Activated CD8-positive, alpha-beta memory T cell treated with anti-CD3 and anti-CD28 coated beads for 4 hours (primary cell): ENCODE results near the gene MAP4K3.

Experiments used
- DNase-seq, 2 donors: peaks; one replicate each; pipeline ENCODE4 v3.0.0-alpha.2; 2020; ENCODE audit warnings: low read depth in 2 of 2

MAP4K3 gene

GRCh38 chr2:39436592-39437521, at the start of gene MAP4K3:
MAP4K3 (minus strand) TSS chr2:39437285; CDS start chr2:39436987, 298 bp downstream.
- DNase-seq, result peak; percentile 54 to 63

- DNase-seq, result no peak
These were observed 49.0 kb upstream of the MAP4K3 start for GRCh38 chr2:39486071-39486470.

- DNase-seq, result no peak
These were observed 47.8 kb upstream of the MAP4K3 start for GRCh38 chr2:39484620-39485495.

GRCh38 chr2:39484206-39484605, 47.1 kb upstream of the MAP4K3 start:
- DNase-seq, result no peak

- DNase-seq, result no peak
These were observed 46.4 kb upstream of the MAP4K3 start for GRCh38 chr2:39483534-39483933.

- DNase-seq, result no peak
These were observed 44.5 kb upstream of the MAP4K3 start for GRCh38 chr2:39481611-39482010.

GRCh38 chr2:39479696-39480095, 42.6 kb upstream of the MAP4K3 start:
- no peak for DNase-seq

GRCh38 chr2:39479053-39479670, 42.1 kb upstream of the MAP4K3 start:
- no peak for DNase-seq

- DNase-seq, result no peak
These were observed 39.4 kb upstream of the MAP4K3 start for GRCh38 chr2:39476524-39476923.

GRCh38 chr2:39475006-39475405, 37.9 kb upstream of the MAP4K3 start:
- DNase-seq, result no peak

GRCh38 chr2:39470580-39470979, 33.5 kb upstream of the MAP4K3 start:
- DNase-seq, result no peak

- no peak for DNase-seq
These were observed 32.7 kb upstream of the MAP4K3 start for GRCh38 chr2:39469807-39470206.

GRCh38 chr2:39468579-39469451, 31.7 kb upstream of the MAP4K3 start:
- DNase-seq, result no peak

GRCh38 chr2:39466311-39466710, 29.2 kb upstream of the MAP4K3 start:
- DNase-seq, result no peak

- no peak for DNase-seq
These were observed 27.8 kb upstream of the MAP4K3 start for GRCh38 chr2:39464864-39465263.

GRCh38 chr2:39455826-39456225, 18.7 kb upstream of the MAP4K3 start:
- no peak for DNase-seq

- DNase-seq, result no peak
These were observed 15.3 kb upstream of the MAP4K3 start for GRCh38 chr2:39452396-39452795.

- no peak for DNase-seq
These were observed 14.9 kb upstream of the MAP4K3 start for GRCh38 chr2:39451954-39452353.

GRCh38 chr2:39448169-39448502, 11.1 kb upstream of the MAP4K3 start:
- no peak for DNase-seq

- no peak for DNase-seq
These were observed 10.4 kb upstream of the MAP4K3 start for GRCh38 chr2:39447266-39448168.
